ENCODE data around the gene PEX26.
"Not testable (repeated sequence)": the region's sequence is repeated elsewhere in the genome, so short reads cannot be mapped to it uniquely, and the experiment has no call there.

PEX26 gene

DNA sequence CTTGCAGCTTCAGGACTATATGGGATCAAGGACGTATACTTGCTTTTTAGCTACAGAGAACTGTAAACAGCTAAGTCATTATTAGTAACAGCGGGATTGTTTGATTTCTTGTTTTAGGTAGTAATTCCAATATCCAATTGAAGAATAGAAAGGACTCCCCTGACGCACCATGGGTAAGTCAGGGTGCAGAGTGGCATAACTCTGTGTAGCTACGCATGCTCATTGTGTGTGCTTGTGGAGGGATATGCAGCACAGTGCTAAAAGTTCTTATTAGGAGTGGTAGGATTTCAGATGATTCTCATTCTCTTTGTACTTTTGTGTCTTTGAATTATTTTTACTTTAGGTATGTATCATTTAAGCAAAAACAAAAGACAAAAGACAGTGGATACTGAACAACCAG, 7.7 kb upstream of the PEX26 start:
- Histone ChIP-seq H3K4me1 (ENCODE audit: insufficient read depth, low read length, poor library complexity, severe bottlenecking) (no peaks in the 10 kb centered on the region), H3K9ac (ENCODE audit: low read depth, low read length, poor library complexity, severe bottlenecking) (no peak overlapping the region), H3K27me3 (ENCODE audit: insufficient read depth, low read length, poor library complexity, severe bottlenecking) (no peaks in the 10 kb centered on the region), H3K36me3 (ENCODE audit: insufficient read depth, low read length) (no peaks in the 10 kb centered on the region), H3K9me2 (replicated peaks; ENCODE audit: low read depth, low read length) (no peaks in the 10 kb centered on the region), H3K9me3 (ENCODE audit: insufficient read depth, low read depth, low read length) (no peaks in the 10 kb centered on the region), H3K4me3 (ENCODE audit: low read length, poor library complexity, severe bottlenecking) (no peak overlapping the region), H2AFZ (ENCODE audit: low read length) (no peak overlapping the region), H3F3A (ENCODE audit: low read depth) (no peaks in the 10 kb centered on the region), H4K20me1 (ENCODE audit: insufficient read depth, low read length, poor library complexity, severe bottlenecking) (no peaks in the 10 kb centered on the region), H3K4me2 (ENCODE audit: low read depth, low read length, poor library complexity, severe bottlenecking) (no peak overlapping the region), H3K79me2 (ENCODE audit: insufficient read depth, low read length) (no peaks in the 10 kb centered on the region)
- no peak for TF ChIP-seq EZH2phosphoT487 (IDR thresholded peaks at IDR 0.05; ENCODE audit: borderline replicate concordance)
- TF ChIP-seq, protein P1, sequence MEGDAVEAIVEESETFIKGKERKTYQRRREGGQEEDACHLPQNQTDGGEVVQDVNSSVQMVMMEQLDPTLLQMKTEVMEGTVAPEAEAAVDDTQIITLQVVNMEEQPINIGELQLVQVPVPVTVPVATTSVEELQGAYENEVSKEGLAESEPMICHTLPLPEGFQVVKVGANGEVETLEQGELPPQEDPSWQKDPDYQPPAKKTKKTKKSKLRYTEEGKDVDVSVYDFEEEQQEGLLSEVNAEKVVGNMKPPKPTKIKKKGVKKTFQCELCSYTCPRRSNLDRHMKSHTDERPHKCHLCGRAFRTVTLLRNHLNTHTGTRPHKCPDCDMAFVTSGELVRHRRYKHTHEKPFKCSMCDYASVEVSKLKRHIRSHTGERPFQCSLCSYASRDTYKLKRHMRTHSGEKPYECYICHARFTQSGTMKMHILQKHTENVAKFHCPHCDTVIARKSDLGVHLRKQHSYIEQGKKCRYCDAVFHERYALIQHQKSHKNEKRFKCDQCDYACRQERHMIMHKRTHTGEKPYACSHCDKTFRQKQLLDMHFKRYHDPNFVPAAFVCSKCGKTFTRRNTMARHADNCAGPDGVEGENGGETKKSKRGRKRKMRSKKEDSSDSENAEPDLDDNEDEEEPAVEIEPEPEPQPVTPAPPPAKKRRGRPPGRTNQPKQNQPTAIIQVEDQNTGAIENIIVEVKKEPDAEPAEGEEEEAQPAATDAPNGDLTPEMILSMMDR (conservative IDR thresholded peaks at IDR 0.05; ENCODE audit: low read length), result no peak

DNA sequence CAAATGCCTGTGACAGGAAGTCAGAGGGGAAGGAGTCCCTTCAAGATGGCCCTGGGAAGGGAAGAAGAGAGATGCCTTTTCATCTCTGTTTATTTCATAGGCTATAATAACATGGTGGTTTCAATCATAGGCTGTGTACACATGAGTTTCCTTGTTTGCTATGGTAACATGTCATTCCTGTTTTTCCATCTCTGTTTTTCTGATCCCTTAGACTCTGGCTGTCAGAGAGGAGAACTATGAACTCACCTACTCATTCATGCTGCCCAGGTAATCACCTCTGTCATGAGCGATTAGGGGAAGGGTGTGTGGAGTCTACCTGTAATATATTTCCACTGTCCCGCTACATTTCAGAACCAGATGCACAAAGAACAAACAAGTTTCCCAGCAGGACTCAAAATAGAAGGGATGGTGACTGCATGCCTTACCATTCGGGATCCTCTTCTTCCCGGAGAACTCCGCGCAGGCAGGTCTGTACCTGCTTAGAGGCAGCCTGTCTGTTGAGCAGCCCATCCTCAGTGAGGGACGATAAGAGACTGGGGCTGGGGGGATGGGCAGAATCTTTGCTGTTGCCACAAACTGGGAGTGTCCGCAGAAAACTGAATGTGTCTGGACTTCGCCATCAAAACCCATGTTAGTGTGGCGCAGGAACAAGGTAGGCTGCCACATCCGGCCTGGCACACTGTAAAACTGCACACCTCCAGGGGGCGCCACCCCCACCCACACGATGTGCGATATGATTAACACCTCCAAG, 7.1 kb upstream of the PEX26 start:
- H3F3A ChIP-seq (ENCODE audit: low read depth), result no peaks in the 10 kb centered on the region
- H3K4me2 ChIP-seq (ENCODE audit: low read depth, low read length, poor library complexity, severe bottlenecking), result no peak overlapping the region
- no peaks in the 10 kb centered on the region for H3K9me3 ChIP-seq (ENCODE audit: insufficient read depth, low read depth, low read length)
- H2AFZ ChIP-seq (ENCODE audit: low read length), result no peak overlapping the region
- H3K79me2 ChIP-seq (ENCODE audit: insufficient read depth, low read length), result no peaks in the 10 kb centered on the region
- no peaks in the 10 kb centered on the region for H3K9me2 ChIP-seq (replicated peaks; ENCODE audit: low read depth, low read length)
- no peak for TF ChIP-seq EZH2phosphoT487 (IDR thresholded peaks at IDR 0.05; ENCODE audit: borderline replicate concordance)
- TF ChIP-seq, protein P1 (conservative IDR thresholded peaks at IDR 0.05; ENCODE audit: low read length), result peak; percentile 51
- no peaks in the 10 kb centered on the region for H4K20me1 ChIP-seq (ENCODE audit: insufficient read depth, low read length, poor library complexity, severe bottlenecking)
- H3K4me1 ChIP-seq (ENCODE audit: insufficient read depth, low read length, poor library complexity, severe bottlenecking), result no peaks in the 10 kb centered on the region
- H3K4me3 ChIP-seq (ENCODE audit: low read length, poor library complexity, severe bottlenecking), result no peak overlapping the region
- H3K36me3 ChIP-seq (ENCODE audit: insufficient read depth, low read length), result no peaks in the 10 kb centered on the region
- no peaks in the 10 kb centered on the region for H3K27me3 ChIP-seq (ENCODE audit: insufficient read depth, low read length, poor library complexity, severe bottlenecking)
- H3K9ac ChIP-seq (ENCODE audit: low read depth, low read length, poor library complexity, severe bottlenecking), result no peak overlapping the region

DNA sequence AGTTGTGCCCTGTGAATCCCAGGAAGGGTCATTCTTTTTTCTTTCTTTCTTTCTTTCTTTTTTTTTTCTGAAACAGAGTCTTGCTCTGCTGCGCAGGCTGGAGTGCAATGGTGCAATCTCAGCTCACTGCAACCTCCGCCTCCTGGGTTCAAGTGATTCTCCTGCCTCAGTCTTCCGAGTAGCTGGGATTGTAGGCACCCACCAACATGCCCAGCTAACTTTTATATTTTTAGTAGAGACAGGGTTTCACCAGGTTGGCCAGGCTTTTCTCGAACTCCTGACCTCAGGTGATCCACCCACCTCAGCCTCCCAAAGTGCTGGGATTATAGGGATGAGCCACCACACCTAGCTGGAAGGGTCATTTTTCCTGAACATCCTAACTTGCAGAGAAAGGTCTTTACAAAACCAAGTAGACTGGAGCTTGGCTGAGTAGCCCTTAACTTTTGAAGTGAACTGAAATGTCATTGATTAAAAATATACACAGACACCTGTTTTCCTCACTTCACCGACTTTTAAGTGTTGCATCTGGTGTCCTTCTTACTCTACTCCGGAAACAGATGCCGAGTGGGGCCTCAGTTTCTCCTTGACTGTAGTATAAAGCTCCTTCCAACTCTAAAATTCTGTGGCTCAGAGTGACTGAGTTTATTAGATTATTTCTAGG, 6.4 kb upstream of the PEX26 start:
- H3K9ac ChIP-seq (ENCODE audit: low read depth, low read length, poor library complexity, severe bottlenecking), result not testable (repeated sequence)

More for the DNA sequence above, 6.4 kb upstream of the PEX26 start:
- not testable (repeated sequence) for H3K4me2 ChIP-seq (ENCODE audit: low read depth, low read length, poor library complexity, severe bottlenecking); H3K79me2 ChIP-seq (ENCODE audit: insufficient read depth, low read length); H3K4me3 ChIP-seq (ENCODE audit: low read length, poor library complexity, severe bottlenecking); H3K27me3 ChIP-seq (ENCODE audit: insufficient read depth, low read length, poor library complexity, severe bottlenecking); H3K36me3 ChIP-seq (ENCODE audit: insufficient read depth, low read length); H3K4me1 ChIP-seq (ENCODE audit: insufficient read depth, low read length, poor library complexity, severe bottlenecking); H4K20me1 ChIP-seq (ENCODE audit: insufficient read depth, low read length, poor library complexity, severe bottlenecking); H3K9me3 ChIP-seq (ENCODE audit: insufficient read depth, low read depth, low read length); H3F3A ChIP-seq (ENCODE audit: low read depth); H3K9me2 ChIP-seq (replicated peaks; ENCODE audit: low read depth, low read length); H2AFZ ChIP-seq (ENCODE audit: low read length)
